ENCODE data around the gene HDAC4. TPM values are rescaled to one million over a fixed set of nuclear protein-coding genes. Genes with fewer than 3 reads are reported as not detected.

Gene HDAC4
- total RNA-seq, 1 experiment from 2014 or later: 44.4 TPM

GRCh38 chr2:239005586-239005985, 395.2 kb downstream of the HDAC4 start:
- TF ChIP-seq ZNF512 (CRISPR knock-in tag; IDR thresholded peaks at IDR 0.05; ENCODE audit: borderline replicate concordance): no peak
- TF ChIP-seq ZNF416 (CRISPR knock-in tag; IDR thresholded peaks at IDR 0.05): no peak
- no peak for TF ChIP-seq CDX4 (CRISPR knock-in tag; IDR thresholded peaks at IDR 0.05; ENCODE audit: borderline replicate concordance)
- no peak for TF ChIP-seq NFE2L1 (CRISPR knock-in tag; IDR thresholded peaks at IDR 0.05)
- TF ChIP-seq ZBTB43 (CRISPR knock-in tag; IDR thresholded peaks at IDR 0.05): no peak
- no peak for TF ChIP-seq ZNF263 (CRISPR knock-in tag; IDR thresholded peaks at IDR 0.05; ENCODE audit: low read depth)
- TF ChIP-seq TP53 (CRISPR knock-in tag; IDR thresholded peaks at IDR 0.05): no peak
- TF ChIP-seq IRF1 (CRISPR knock-in tag; IDR thresholded peaks at IDR 0.05): no peak
- no peak for TF ChIP-seq SMAD4 (CRISPR knock-in tag; IDR thresholded peaks at IDR 0.05)
- no peak for TF ChIP-seq MYBL2 (CRISPR knock-in tag; IDR thresholded peaks at IDR 0.05)
- no peak for TF ChIP-seq FOXK1 (CRISPR knock-in tag; IDR thresholded peaks at IDR 0.05)
- no peak for TF ChIP-seq ERG (CRISPR knock-in tag; IDR thresholded peaks at IDR 0.05)
- TF ChIP-seq MAX (CRISPR knock-in tag; IDR thresholded peaks at IDR 0.05): no peak
- Mint-ChIP-seq H3K27me3 (ENCODE audit: low read depth) (no peaks in the 10 kb centered on the region), H3K9me3 (peaks cover 12% of the 10 kb centered on the region; the same call in 1 of the 2 replicates), H3K27ac (no peak overlapping the region), H3K4me1 (peaks cover 13% of the 10 kb centered on the region), H3K36me3 (no peaks in the 10 kb centered on the region), H3K4me3 (no peak overlapping the region)
- DNase-seq (ENCODE audit: low spot score) (no peak), ATAC-seq (no peak)
- ChIA-PET POLR2A (no interaction called here), CTCF (no interaction called here)

- ChIA-PET POLR2A (interaction anchor here (0.5 kb wide), 1 partner anchor 113 kb away, joined by 3 read pairs; no protein-coding TSS in a partner anchor), CTCF (no interaction called here)
- H3K4me3 Mint-ChIP-seq: no peak overlapping the region
- TF ChIP-seq SMAD4 (CRISPR knock-in tag; IDR thresholded peaks at IDR 0.05): no peak
- H3K4me1 Mint-ChIP-seq: peaks cover 9% of the 10 kb centered on the region
- no peaks in the 10 kb centered on the region for H3K27me3 Mint-ChIP-seq (ENCODE audit: low read depth)
- no peak overlapping the region for H3K27ac Mint-ChIP-seq
- H3K9me3 Mint-ChIP-seq: peaks cover 12% of the 10 kb centered on the region; the same call in 1 of the 2 replicates
- ATAC-seq (no peak), DNase-seq (ENCODE audit: low spot score) (no peak)
- no peaks in the 10 kb centered on the region for H3K36me3 Mint-ChIP-seq
Observed at GRCh38 chr2:239004274-239005015, 396.4 kb downstream of the HDAC4 start.

GRCh38 chr2:239003624-239004273, 397.1 kb downstream of the HDAC4 start:
- Mint-ChIP-seq H3K4me3 (no peak overlapping the region), H3K36me3 (no peaks in the 10 kb centered on the region), H3K9me3 (peaks cover 12% of the 10 kb centered on the region; the same call in 1 of the 2 replicates), H3K4me1 (peaks cover 2% of the 10 kb centered on the region), H3K27ac (no peak overlapping the region), H3K27me3 (ENCODE audit: low read depth) (no peaks in the 10 kb centered on the region)
- ChIA-PET POLR2A (no interaction called here), CTCF (no interaction called here)
- ATAC-seq (no peak), DNase-seq (ENCODE audit: low spot score) (no peak)
- TF ChIP-seq ZNF396 (CRISPR knock-in tag; IDR thresholded peaks at IDR 0.05; ENCODE audit: borderline replicate concordance): no peak
- TF ChIP-seq SP1 (CRISPR knock-in tag; conservative IDR thresholded peaks at IDR 0.05): no peak
- no peak for TF ChIP-seq JAZF1 (CRISPR knock-in tag; IDR thresholded peaks at IDR 0.05)
- no peak for TF ChIP-seq E2F4 (CRISPR knock-in tag; IDR thresholded peaks at IDR 0.05; ENCODE audit: borderline replicate concordance, low read depth)
- TF ChIP-seq GABPB1 (CRISPR knock-in tag; IDR thresholded peaks at IDR 0.05): no peak
- TF ChIP-seq AFF4 (CRISPR knock-in tag; IDR thresholded peaks at IDR 0.05; ENCODE audit: borderline replicate concordance): no peak
- no peak for TF ChIP-seq MAX (CRISPR knock-in tag; IDR thresholded peaks at IDR 0.05)
- TF ChIP-seq NFE2L1 (CRISPR knock-in tag; IDR thresholded peaks at IDR 0.05): no peak

All from WTC11 (cell line).